Measurements from ENCODE around the gene PLEKHG4. TPM values are rescaled to one million over a fixed set of nuclear protein-coding genes. Genes with fewer than 3 reads are reported as not detected.

Gene PLEKHG4
- total and polyA plus RNA-seq, 9 of the 15 experiments (the other 6 are each of a cell fraction or from before 2014, with no cell fraction given): 3.7 to 36.8 (median 17.9) TPM

GRCh38 chr16:67326472-67327309, 47.4 kb downstream of the PLEKHG4 start, which contains the start of the genes KCTD19 and LRRC36 (continued):
- TF ChIP-seq CREB3L1 (IDR thresholded peaks at IDR 0.05; ENCODE audit: borderline replicate concordance, low read depth): no peak
- peak; percentile 50 for TF ChIP-seq GTF3C2 (IDR thresholded peaks at IDR 0.05; ENCODE audit: borderline replicate concordance, extremely low read depth, insufficient read length)
- no peak for TF ChIP-seq SRSF1 (IDR thresholded peaks at IDR 0.05; ENCODE audit: low read depth, low read length)
- TF ChIP-seq BHLHE40 (IDR thresholded peaks at IDR 0.05; ENCODE audit: low read length): 0 out of 2 replicates have a peak, but pooled peaks have one; percentile 25
- TF ChIP-seq ZNF551 (CRISPR knock-in tag; IDR thresholded peaks at IDR 0.05): no peak
